DOHH2 (cell line): Measurements from ENCODE around the gene MOXD1.

Source experiments
- H3F3A ChIP-seq: fragments of 200-600 bp; sonication (generic), shearing (Covaris generic); 2 replicates; pipeline ENCODE4 v1.6.0; 2016; ENCODE audit warnings: antibody characterized with exemption, mild to moderate bottlenecking; ENCODE audit not compliant: control insufficient read depth, insufficient read depth
- H3K27ac ChIP-seq: fragments of 200-600 bp; sonication (generic); 2 replicates; pipeline ENCODE4 v1.5.1; 2014; ENCODE audit warnings: low read depth, mild to moderate bottlenecking, low read length, moderate library complexity
- H3K27me3 ChIP-seq: fragments of 200-600 bp; sonication (generic); 2 replicates; pipeline ENCODE4 v1.6.1; 2014; ENCODE audit warnings: mild to moderate bottlenecking, low read length, mixed read lengths; ENCODE audit not compliant: control insufficient read depth
- H3K36me3 ChIP-seq: fragments of 200-600 bp; sonication (generic); 2 replicates; pipeline ENCODE4 v1.6.1; 2014; ENCODE audit warnings: mild to moderate bottlenecking, low read length, moderate library complexity, mixed read lengths; ENCODE audit not compliant: control insufficient read depth
- H3K4me1 ChIP-seq: fragments of 200-600 bp; sonication (generic); 2 replicates; pipeline ENCODE4 v1.6.1; 2014; ENCODE audit warnings: mild to moderate bottlenecking, low read length, mixed read lengths; ENCODE audit not compliant: control insufficient read depth
- H3K4me2 ChIP-seq: fragments of 200-600 bp; sonication (generic); 2 replicates; pipeline ENCODE4 v1.6.0; 2014; ENCODE audit warnings: mild to moderate bottlenecking, low read length, moderate library complexity
- H3K4me3 ChIP-seq: fragments of 200-600 bp; sonication (generic); 2 replicates; pipeline ENCODE4 v1.5.1; 2014; ENCODE audit warnings: mild to moderate bottlenecking, low read length, mixed read lengths
- H3K79me2 ChIP-seq: fragments of 200-600 bp; sonication (generic); 2 replicates; pipeline ENCODE4 v1.6.1; 2014; ENCODE audit warnings: mild to moderate bottlenecking, low read length, mixed read lengths; ENCODE audit not compliant: control insufficient read depth
- H3K9me2 ChIP-seq: fragments of 200-600 bp; sonication (generic); replicated peaks from 2 replicates; pipeline ENCODE4 v1.6.1; 2014; ENCODE audit warnings: mild to moderate bottlenecking, low read length, mixed read lengths; ENCODE audit not compliant: control insufficient read depth
- H3K9me3 ChIP-seq: fragments of 200-600 bp; sonication (generic); 2 replicates; pipeline ENCODE4 v1.6.1; 2014; ENCODE audit warnings: antibody characterized with exemption, low read length, mixed read lengths; ENCODE audit not compliant: control insufficient read depth, insufficient read depth
- H4K20me1 ChIP-seq: fragments of 200-600 bp; sonication (generic); 2 replicates; pipeline ENCODE4 v1.6.0; 2014; ENCODE audit warnings: low read depth, mild to moderate bottlenecking, antibody characterized with exemption, low read length, moderate library complexity; ENCODE audit not compliant: control insufficient read depth, insufficient read depth
- EZH2phosphoT487 ChIP-seq: fragments of 200-600 bp; sonication (generic); IDR thresholded peaks from 2 replicates; pipeline ENCODE4 v1.6.1; 2017; ENCODE audit warnings: borderline replicate concordance, mild to moderate bottlenecking, antibody characterized with exemption, low read length, moderate library complexity, mixed read lengths
- TF ChIP-seq, protein P1 (sequence below): fragments of 200-600 bp; sonication (generic); IDR thresholded peaks from one replicate; pipeline ENCODE4 v1.5.1; 2014; ENCODE audit warnings: antibody characterized with exemption, mild to moderate bottlenecking, low read depth, low read length; ENCODE audit not compliant: poor library complexity, severe bottlenecking

MOXD1 gene

GRCh38 chr6:132445201-132445951, 44.1 kb upstream of the MOXD1 start:
- H4K20me1 ChIP-seq, result no peaks in the 10 kb centered on the region
- H3K9me3 ChIP-seq, result no peaks in the 10 kb centered on the region
- TF ChIP-seq, protein P1, sequence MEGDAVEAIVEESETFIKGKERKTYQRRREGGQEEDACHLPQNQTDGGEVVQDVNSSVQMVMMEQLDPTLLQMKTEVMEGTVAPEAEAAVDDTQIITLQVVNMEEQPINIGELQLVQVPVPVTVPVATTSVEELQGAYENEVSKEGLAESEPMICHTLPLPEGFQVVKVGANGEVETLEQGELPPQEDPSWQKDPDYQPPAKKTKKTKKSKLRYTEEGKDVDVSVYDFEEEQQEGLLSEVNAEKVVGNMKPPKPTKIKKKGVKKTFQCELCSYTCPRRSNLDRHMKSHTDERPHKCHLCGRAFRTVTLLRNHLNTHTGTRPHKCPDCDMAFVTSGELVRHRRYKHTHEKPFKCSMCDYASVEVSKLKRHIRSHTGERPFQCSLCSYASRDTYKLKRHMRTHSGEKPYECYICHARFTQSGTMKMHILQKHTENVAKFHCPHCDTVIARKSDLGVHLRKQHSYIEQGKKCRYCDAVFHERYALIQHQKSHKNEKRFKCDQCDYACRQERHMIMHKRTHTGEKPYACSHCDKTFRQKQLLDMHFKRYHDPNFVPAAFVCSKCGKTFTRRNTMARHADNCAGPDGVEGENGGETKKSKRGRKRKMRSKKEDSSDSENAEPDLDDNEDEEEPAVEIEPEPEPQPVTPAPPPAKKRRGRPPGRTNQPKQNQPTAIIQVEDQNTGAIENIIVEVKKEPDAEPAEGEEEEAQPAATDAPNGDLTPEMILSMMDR, result no peak
- TF ChIP-seq EZH2phosphoT487, result no peak
- no peaks in the 10 kb centered on the region for H3K79me2 ChIP-seq
- H3K27ac ChIP-seq, result no peak overlapping the region
- no peaks in the 10 kb centered on the region for H3K4me1 ChIP-seq
- H3K4me3 ChIP-seq, result no peak overlapping the region
- H3K4me2 ChIP-seq, result no peak overlapping the region
- H3F3A ChIP-seq, result peaks cover 53% of the 10 kb centered on the region
- H3K9me2 ChIP-seq, result no peaks in the 10 kb centered on the region
- H3K36me3 ChIP-seq, result peaks cover 39% of the 10 kb centered on the region
- no peaks in the 10 kb centered on the region for H3K27me3 ChIP-seq

DNA sequence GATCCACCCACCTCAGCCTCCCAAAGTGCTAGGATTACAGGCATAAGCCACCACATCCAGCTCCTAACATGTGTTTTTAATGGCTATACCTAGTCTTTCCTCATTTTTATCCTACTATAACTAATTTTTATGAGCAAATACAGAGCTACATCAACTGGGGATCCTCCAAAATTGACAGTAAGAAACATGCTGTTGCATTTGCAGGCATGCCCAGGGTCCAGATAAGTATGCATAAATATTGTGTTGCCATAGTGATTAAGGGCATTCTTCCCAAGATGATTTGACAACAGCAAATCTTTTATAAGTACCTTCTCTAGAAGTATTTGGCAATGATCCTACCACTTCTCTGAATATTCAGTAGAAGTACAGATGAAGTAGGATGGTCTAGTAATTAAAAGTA, 41.9 kb upstream of the MOXD1 start:
- no peaks in the 10 kb centered on the region for H3K9me2 ChIP-seq
- no peaks in the 10 kb centered on the region for H3K9me3 ChIP-seq
- H3K4me2 ChIP-seq, result no peak overlapping the region
- no peaks in the 10 kb centered on the region for H4K20me1 ChIP-seq
- no peak overlapping the region for H3K27ac ChIP-seq
- H3K4me3 ChIP-seq, result no peak overlapping the region
- H3K79me2 ChIP-seq, result no peaks in the 10 kb centered on the region
- TF ChIP-seq, protein P1, result no peak
- TF ChIP-seq EZH2phosphoT487, result no peak
- peaks cover 57% of the 10 kb centered on the region for H3F3A ChIP-seq
- no peaks in the 10 kb centered on the region for H3K4me1 ChIP-seq
- peaks cover 21% of the 10 kb centered on the region for H3K36me3 ChIP-seq
- H3K27me3 ChIP-seq, result no peaks in the 10 kb centered on the region

GRCh38 chr6:132430110-132430509, 28.8 kb upstream of the MOXD1 start:
- Histone ChIP-seq H3K27me3 (no peaks in the 10 kb centered on the region), H3K36me3 (no peaks in the 10 kb centered on the region), H3K9me3 (no peaks in the 10 kb centered on the region), H3K9me2 (no peaks in the 10 kb centered on the region), H3K79me2 (no peaks in the 10 kb centered on the region), H4K20me1 (no peaks in the 10 kb centered on the region), H3K4me1 (peaks cover 4% of the 10 kb centered on the region), H3K27ac (no peak overlapping the region), H3K4me3 (no peak overlapping the region), H3F3A (no peaks in the 10 kb centered on the region), H3K4me2 (no peak overlapping the region)
- no peak for TF ChIP-seq EZH2phosphoT487
- TF ChIP-seq, protein P1, result no peak
